Measurements from ENCODE around the gene NDUFB11.

- TF ChIP-seq POLR2A (IDR thresholded peaks at IDR 0.05) (no peak), CTCF (IDR thresholded peaks at IDR 0.05 in 4 of 5, conservative IDR thresholded peaks at IDR 0.05 in 1 of 5) (no peak)
Observed at GRCh38 chrX:47180346-47180745, 35.8 kb upstream of the NDUFB11 start.
